Mucosa of stomach (tissue), 1 donor: ENCODE data around the gene SMOC2.

Experiments used
- H3K27me3 ChIP-seq: one replicate; pipeline ENCODE4 v1.7.0; 2013; ENCODE audit warnings: mild to moderate bottlenecking, low read length; ENCODE audit not compliant: control insufficient read depth, insufficient read depth
- H3K36me3 ChIP-seq: one replicate; pipeline ENCODE4 v1.7.0; 2013; ENCODE audit warnings: low read length; ENCODE audit not compliant: control insufficient read depth, insufficient read depth
- H3K4me1 ChIP-seq: one replicate; pipeline ENCODE4 v1.7.0; 2013; ENCODE audit warnings: mild to moderate bottlenecking, low read length; ENCODE audit not compliant: control insufficient read depth, insufficient read depth
- H3K4me3 ChIP-seq: one replicate; pipeline ENCODE4 v1.7.0; 2013; ENCODE audit warnings: low read length
- H3K9ac ChIP-seq: one replicate; pipeline ENCODE4 v1.7.0; 2013; ENCODE audit warnings: mild to moderate bottlenecking, low read length, moderate library complexity
- H3K9me3 ChIP-seq: one replicate; pipeline ENCODE4 v1.7.0; 2013; ENCODE audit warnings: mild to moderate bottlenecking, low read length, moderate library complexity; ENCODE audit not compliant: control insufficient read depth
- donor health status: Pancreatic carcinoma.

Gene SMOC2

GRCh38 chr6:168577496-168577895, 136.5 kb downstream of the SMOC2 start:
- Histone ChIP-seq H3K36me3 (no peaks in the 10 kb centered on the region), H3K4me3 (no peak overlapping the region), H3K4me1 (no peaks in the 10 kb centered on the region), H3K9me3 (no peaks in the 10 kb centered on the region), H3K9ac (no peak overlapping the region), H3K27me3 (no peaks in the 10 kb centered on the region)

GRCh38 chr6:168578036-168578435, 137.1 kb downstream of the SMOC2 start:
- Histone ChIP-seq H3K4me1 (no peaks in the 10 kb centered on the region), H3K36me3 (no peaks in the 10 kb centered on the region), H3K4me3 (no peak overlapping the region), H3K27me3 (no peaks in the 10 kb centered on the region), H3K9me3 (no peaks in the 10 kb centered on the region), H3K9ac (no peak overlapping the region)

GRCh38 chr6:168581236-168581635, 140.3 kb downstream of the SMOC2 start:
- Histone ChIP-seq H3K36me3 (no peaks in the 10 kb centered on the region), H3K4me3 (no peak overlapping the region), H3K4me1 (no peaks in the 10 kb centered on the region)

GRCh38 chr6:168581706-168582105, 140.7 kb downstream of the SMOC2 start:
- H3K36me3 ChIP-seq: no peaks in the 10 kb centered on the region
- H3K9ac ChIP-seq: no peak overlapping the region
- no peaks in the 10 kb centered on the region for H3K27me3 ChIP-seq
- H3K4me3 ChIP-seq: no peak overlapping the region
- H3K9me3 ChIP-seq: no peaks in the 10 kb centered on the region
- H3K4me1 ChIP-seq: no peaks in the 10 kb centered on the region

More at GRCh38 chr6:168581236-168581635, 140.3 kb downstream of the SMOC2 start:
- H3K27me3 ChIP-seq: no peaks in the 10 kb centered on the region
- no peak overlapping the region for H3K9ac ChIP-seq
- H3K9me3 ChIP-seq: no peaks in the 10 kb centered on the region

- Histone ChIP-seq H3K9ac (no peak overlapping the region), H3K4me1 (no peaks in the 10 kb centered on the region), H3K27me3 (no peaks in the 10 kb centered on the region), H3K4me3 (no peak overlapping the region), H3K36me3 (no peaks in the 10 kb centered on the region), H3K9me3 (no peaks in the 10 kb centered on the region)
Observed at GRCh38 chr6:168582571-168582981, 141.6 kb downstream of the SMOC2 start.

- Histone ChIP-seq H3K4me1 (no peaks in the 10 kb centered on the region), H3K4me3 (no peak overlapping the region), H3K9ac (no peak overlapping the region), H3K9me3 (no peaks in the 10 kb centered on the region), H3K27me3 (no peaks in the 10 kb centered on the region), H3K36me3 (no peaks in the 10 kb centered on the region)
Observed at GRCh38 chr6:168583126-168583525, 142.1 kb downstream of the SMOC2 start.

GRCh38 chr6:168583821-168584220, 142.8 kb downstream of the SMOC2 start:
- Histone ChIP-seq H3K9me3 (no peaks in the 10 kb centered on the region), H3K4me3 (no peak overlapping the region), H3K36me3 (no peaks in the 10 kb centered on the region), H3K4me1 (no peaks in the 10 kb centered on the region), H3K27me3 (no peaks in the 10 kb centered on the region), H3K9ac (no peak overlapping the region)

GRCh38 chr6:168584249-168584648, 143.3 kb downstream of the SMOC2 start:
- Histone ChIP-seq H3K9ac (no peak overlapping the region), H3K36me3 (no peaks in the 10 kb centered on the region), H3K4me3 (no peak overlapping the region), H3K4me1 (no peaks in the 10 kb centered on the region), H3K9me3 (no peaks in the 10 kb centered on the region), H3K27me3 (no peaks in the 10 kb centered on the region)

GRCh38 chr6:168584671-168585070, 143.7 kb downstream of the SMOC2 start:
- Histone ChIP-seq H3K4me3 (no peak overlapping the region), H3K9me3 (no peaks in the 10 kb centered on the region), H3K27me3 (no peaks in the 10 kb centered on the region), H3K9ac (no peak overlapping the region), H3K4me1 (no peaks in the 10 kb centered on the region), H3K36me3 (no peaks in the 10 kb centered on the region)

GRCh38 chr6:168585441-168585840, 144.5 kb downstream of the SMOC2 start:
- H3K9ac ChIP-seq: no peak overlapping the region
- no peaks in the 10 kb centered on the region for H3K9me3 ChIP-seq
- H3K4me3 ChIP-seq: no peak overlapping the region
- H3K36me3 ChIP-seq: no peaks in the 10 kb centered on the region
- no peaks in the 10 kb centered on the region for H3K4me1 ChIP-seq
- H3K27me3 ChIP-seq: no peaks in the 10 kb centered on the region

- Histone ChIP-seq H3K4me1 (no peaks in the 10 kb centered on the region), H3K4me3 (no peak overlapping the region), H3K27me3 (no peaks in the 10 kb centered on the region), H3K9me3 (no peaks in the 10 kb centered on the region), H3K9ac (no peak overlapping the region), H3K36me3 (no peaks in the 10 kb centered on the region)
Observed at GRCh38 chr6:168589275-168589674, 148.3 kb downstream of the SMOC2 start.

- no peaks in the 10 kb centered on the region for H3K27me3 ChIP-seq
- no peaks in the 10 kb centered on the region for H3K9me3 ChIP-seq
- H3K36me3 ChIP-seq: no peaks in the 10 kb centered on the region
- H3K9ac ChIP-seq: no peak overlapping the region
- H3K4me1 ChIP-seq: no peaks in the 10 kb centered on the region
- H3K4me3 ChIP-seq: no peak overlapping the region
Observed at GRCh38 chr6:168590406-168590805, 149.4 kb downstream of the SMOC2 start.

- Histone ChIP-seq H3K9me3 (no peaks in the 10 kb centered on the region), H3K27me3 (no peaks in the 10 kb centered on the region), H3K36me3 (no peaks in the 10 kb centered on the region), H3K4me3 (no peak overlapping the region), H3K4me1 (no peaks in the 10 kb centered on the region), H3K9ac (no peak overlapping the region)
Observed at GRCh38 chr6:168596344-168596743, 155.4 kb downstream of the SMOC2 start.
